ENCODE data around the gene CHCHD3.

GRCh38 chr7:133027397-133027796, 54.5 kb downstream of the CHCHD3 start:
- TF ChIP-seq CTCF (conservative IDR thresholded peaks at IDR 0.05; ENCODE audit: low read length) (no peak), EZH2phosphoT487 (IDR thresholded peaks at IDR 0.05; ENCODE audit: borderline replicate concordance, low read depth, low read length) (no peak)
